HG03097 (cell line): ENCODE results near the gene FREM2.

Experiments
- ATAC-seq: cut with Tn5 transposase; IDR thresholded peaks from one replicate; pipeline ENCODE4 v1.9.1; 2021; ENCODE audit not compliant: unreplicated experiment, low FRiP score

FREM2 gene

DNA sequence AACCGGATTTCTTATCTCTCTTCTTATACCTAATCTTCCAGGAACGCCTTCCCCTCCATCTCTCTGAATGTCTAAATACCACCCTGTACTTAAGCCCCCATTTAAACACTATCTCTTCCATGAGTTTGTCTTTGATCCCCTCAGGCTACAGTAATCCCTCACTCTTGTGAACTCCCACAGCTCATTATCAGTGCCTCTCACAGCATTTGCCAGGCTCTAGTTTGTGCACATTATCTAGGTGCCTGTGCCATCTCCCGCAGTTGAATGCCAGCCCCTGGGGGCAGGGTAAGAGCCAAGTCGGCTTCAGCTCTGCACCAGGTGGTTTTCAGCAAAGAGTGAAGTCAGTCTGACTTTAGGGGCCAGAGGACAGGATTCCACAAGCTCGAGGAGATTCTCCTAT, 71.4 kb downstream of the FREM2 start:
- no peak for ATAC-seq

DNA sequence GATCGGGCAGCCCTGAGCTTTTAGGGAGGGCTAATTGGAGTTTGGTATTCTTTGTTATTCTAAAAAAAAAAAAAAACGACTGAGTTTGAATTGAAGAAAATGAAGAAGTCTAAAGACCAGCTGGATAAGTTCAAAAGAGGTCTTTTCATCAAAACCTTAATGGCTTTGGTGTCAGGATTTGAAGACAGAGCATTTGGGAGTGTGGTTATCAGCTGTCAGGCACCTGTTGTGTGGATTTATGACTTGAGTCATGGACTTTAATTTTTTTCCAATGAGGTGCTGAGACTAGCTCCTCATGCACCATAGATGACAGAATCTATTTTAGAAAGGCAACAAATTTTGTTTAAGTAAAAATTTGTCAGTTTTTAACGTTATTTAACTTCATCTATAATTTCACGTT, 72.5 kb downstream of the FREM2 start:
- ATAC-seq = no peak

DNA sequence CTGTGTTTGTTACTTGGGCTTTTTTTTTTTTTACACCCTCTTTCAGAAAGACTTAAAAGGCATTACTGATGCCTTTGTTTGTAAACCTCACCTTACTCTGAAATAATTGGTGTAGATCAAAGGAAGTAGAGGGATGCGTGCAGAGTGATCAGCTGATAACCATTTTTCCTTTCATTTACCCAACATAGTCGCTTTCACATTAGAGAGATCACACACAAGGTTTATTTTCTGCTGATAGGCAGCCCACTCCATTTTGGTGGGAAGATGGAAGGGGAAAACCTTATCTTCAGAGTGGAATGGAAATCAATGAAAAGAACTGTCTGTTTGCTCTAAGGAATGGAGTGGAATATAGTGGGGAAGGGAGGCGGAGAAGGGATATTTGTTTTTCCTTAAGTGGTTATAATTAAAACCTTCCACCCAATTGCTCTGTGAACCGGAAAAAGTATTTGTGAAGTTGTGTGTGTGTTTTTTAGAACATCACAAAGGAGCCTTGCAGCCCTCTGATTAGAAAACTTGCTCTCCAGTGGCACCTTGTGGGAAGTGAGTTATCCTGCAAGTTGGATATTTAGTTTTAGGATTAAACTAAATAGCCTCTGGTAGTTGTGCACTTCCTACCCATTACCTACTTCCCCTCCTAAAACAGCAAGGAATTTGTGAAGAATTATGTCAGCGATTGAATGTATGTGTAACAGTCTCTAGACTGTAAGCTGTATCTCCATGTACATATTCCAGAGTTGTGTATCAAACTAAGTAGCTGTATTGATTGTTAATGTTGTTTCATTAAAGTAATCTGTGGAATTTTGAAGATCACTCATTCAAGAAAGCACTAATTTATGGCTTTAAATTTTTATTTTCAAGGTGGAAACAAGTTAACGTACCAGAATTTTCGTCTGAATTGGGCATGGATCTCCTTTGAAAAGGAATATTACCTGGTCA, 76.8 kb downstream of the FREM2 start:
- ATAC-seq = no peak

DNA sequence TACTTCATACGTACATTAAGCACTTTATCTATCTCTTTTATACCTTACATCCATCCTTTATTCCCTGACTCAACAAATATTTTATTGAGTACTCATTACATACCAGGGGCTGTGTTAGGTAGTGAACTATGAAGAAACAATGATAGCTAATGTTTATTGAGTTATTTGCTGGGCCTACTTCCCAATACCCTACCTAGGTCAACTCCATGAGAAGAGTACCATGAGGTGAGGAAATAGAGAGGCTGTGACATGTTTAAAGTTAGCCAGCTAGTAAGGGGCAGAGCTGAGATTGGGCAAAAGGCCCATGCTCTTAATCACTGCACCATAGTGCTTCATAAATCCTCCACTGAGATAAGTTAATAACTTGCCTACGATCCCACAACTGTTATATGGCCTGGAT, 79.9 kb downstream of the FREM2 start:
- ATAC-seq = no peak

DNA sequence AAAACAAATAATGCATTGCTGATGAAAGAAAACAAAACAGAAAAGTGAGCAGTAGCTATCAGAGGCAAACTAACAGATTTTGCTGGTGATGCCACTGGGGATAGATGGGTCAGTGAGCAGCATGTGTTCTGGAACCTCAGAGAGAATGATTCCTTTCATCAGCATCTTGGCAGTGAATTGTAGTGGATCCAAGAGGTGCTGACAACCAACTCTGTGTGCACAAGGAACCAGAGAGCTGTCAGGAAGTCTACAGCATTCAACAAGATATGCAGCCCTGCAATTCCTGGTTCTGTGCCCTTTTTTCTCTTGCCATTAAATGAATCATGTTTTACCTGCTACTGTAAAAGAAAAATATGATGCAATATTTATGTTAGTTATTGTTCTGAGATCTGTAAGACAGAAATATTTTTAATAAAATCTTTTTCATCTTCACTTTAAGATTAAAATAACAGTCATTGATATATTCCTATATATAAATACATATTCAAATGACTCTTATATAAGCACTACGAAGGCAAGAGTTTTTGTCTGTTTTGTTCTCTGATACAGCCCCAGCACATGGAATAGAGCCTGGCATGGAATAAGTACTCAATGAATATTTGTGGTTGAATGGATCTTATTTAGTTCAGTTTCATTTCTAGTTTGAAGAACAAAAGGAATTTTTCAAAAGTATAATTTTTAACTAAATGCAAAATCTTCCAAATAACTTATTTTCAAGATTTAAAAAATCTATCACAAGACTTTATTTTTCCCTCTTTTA, 80.8 kb downstream of the FREM2 start:
- ATAC-seq = no peak

DNA sequence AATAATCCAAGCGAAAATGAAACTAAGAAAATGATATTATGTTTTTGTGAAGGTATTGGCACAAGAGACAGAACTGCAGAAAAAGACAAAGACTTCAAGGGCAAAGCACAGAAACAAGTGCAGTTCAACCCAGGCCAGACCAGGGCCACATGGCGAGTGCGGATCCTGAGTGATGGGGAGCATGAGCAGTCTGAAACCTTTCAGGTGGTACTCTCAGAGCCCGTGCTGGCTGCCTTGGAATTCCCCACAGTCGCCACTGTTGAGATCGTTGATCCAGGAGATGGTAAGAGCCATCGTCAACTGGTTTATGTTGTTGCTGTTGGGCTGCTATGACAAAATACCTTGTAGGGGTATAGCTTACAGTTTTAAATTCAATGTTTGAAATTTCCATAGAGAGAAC, 82.6 kb downstream of the FREM2 start:
- ATAC-seq = no peak

DNA sequence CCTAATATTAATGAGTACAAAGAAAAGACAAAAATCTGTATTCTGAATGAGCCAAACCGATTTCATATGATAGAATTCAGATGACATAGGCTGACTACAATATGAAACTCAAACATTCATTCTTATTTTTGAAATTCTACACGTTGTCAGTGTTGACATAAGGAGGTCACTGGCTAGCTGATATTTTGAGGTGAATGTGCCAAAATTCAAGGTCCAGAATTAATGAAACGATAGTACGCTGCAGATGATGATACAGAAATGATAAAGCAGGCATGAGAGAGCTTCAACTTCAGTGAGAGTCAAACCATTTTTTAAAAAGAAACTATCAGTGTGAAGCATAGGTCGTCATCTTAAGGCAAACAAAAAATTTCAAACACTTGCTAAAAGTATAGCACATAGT, 88.2 kb downstream of the FREM2 start:
- ATAC-seq = no peak

DNA sequence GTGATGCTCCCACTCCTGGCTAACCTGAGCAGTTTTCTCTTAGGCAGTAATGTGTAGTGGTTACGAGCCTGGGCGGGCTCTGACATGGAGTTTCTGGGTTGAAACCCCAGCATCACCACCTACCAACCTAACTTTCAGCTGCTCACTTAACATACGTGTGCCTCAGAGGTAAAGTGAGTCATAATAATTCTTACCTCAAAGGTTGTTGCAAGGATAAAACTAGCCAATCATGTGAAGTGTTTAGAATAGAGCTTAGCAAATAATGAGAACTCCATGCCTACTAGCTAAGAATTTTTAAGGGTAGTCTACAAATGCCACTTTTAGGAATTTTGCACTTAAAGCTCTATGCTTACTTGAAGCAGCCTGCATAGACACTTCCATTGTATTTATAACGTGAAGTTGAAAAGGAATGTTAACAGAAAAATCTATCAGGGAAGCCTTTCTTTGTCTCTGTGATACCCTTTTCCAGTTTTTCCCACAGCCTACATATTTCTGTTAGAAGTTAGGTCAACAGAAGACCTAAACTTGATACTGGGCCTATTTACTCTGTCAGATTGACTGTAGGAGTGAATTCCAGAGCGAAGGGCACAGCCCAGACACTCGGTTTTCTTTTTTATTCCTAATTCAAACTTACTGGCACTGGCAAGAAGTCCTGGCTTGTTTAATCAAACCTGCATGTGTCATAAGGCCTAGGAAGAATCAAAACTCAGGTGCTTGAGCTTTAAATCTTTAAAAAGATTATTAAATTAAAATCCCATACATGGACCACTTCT, 90.7 kb downstream of the FREM2 start:
- ATAC-seq = no peak

DNA sequence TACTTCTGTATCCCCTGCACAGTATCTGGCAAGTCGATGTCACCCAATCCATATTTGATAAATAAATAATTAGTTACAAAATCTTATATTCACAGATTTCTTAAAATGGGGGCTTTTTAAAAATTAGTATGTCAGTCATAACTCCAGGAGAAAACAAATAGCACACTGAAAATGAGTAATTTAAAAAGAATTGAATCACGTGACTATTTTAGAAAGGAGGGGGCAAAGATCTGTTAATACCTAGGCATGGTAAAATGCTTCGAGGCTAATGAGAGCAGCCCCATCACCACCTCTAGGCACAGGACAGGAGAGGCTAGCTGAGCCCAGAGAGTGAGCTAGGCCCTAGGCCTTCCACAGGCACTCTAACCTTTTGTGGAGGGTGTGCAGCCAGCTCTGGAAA, 94.7 kb downstream of the FREM2 start:
- ATAC-seq = no peak

DNA sequence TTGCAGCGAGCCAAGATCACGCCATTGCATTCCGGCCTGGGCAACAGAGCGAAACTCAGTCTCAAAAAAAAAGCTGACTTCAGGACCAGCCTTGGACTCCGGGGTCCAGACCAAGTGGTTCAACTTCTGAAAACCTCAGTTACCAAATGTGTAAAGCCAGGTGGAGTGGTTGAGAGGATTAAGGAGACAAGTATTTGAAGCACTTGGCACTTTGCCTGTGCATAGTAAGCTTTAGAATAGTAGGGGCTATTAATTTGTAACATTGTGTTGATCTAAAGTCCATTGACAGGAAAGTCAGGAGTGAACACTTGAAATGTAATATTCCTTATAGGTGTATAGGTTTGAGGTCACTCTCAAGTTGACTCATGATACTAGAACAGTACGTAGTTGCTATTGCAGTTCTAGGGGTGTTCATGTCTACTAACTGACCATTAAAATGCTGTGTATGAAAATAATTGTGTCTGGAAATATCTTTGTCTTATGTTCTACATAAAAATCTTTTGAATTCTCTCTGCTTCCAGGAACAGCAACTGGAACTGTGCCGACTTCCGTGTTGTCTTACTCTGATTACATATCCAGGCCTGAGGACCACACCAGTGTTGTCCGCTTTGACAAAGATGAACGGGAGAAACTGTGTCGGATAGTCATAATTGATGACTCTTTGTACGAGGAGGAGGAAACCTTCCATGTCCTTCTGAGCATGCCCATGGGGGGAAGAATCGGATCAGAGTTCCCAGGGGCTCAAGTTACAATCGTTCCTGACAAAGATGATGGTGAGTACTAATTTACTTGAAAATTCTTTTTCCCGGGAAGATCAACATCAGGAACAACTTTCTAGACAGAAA, 97.4 kb downstream of the FREM2 start:
- no peak for ATAC-seq

DNA sequence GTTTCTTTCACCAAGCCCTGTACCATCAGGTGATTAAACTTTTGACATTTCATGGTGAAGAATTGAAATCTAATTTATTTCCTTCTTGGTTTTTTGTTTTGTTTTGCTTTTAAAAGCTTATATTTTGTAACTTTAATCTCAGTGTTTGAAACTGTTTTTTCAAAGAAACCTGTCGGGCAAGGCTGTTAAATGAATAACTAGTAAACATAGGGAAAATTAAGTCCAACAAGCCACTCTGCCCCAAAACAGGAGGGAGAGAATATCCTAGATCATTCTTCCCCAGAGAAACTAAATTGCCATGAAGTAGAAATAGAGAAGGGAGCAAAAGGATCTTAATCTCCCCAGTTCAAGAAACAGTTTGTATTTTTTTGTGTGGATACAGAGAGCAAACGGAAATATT, 98.2 kb downstream of the FREM2 start:
- no peak for ATAC-seq

DNA sequence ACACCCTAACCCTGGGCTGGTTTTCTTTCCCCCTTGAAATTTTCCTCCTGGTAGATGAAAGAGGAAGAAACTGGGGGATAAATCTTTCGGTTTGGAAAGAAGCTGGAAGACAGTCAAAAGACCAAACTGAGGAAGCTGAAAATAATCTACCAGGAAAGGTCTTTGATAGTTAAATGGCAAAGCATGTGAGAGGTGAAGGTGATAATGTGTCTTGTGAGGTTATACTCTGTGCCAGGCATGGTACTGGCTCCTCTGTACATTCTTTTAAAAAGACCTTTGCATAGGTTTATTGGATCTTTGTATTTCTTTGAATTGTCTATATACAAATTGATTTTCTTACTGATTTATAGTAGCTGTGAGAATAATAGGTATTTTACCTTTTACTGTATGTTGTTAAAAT, 98.6 kb downstream of the FREM2 start:
- ATAC-seq = no peak

DNA sequence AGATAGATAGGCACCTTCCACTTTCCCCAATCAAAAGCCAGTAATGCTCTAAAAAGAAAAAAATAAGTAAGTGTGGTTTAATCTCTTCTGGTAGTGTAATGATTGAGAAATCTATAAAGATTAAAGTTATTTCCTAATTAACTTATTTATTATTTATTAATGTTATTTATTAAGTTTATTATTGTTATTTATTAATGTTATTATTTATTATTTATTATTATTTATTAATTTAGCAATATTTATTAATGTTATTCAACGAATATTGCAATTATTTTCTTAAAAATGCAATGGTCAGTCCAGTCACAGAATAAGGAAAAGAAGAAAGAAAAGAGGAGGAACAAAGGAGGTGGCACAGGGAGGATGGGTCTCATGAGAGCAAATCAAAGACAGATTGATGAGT, 100.7 kb downstream of the FREM2 start:
- ATAC-seq = no peak

DNA sequence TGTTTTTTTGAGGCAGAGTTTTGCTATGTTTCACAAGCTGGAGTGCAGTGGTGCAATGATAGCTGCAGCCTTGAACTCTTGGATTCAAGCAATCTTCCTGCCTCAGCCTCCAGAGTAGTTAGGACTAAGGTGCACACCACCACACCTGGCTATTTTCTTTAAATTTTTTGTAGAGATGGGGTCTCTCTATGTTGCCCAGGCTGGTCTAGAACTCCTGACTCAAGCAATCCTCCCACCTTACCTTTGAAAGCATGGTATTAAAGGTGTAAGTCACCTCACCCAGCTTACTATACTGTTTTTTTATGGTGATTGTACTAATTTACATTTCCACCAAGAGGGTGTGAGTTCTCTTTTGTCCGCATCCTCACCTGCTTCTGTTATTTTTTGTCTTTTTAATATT, 110.0 kb downstream of the FREM2 start:
- no peak for ATAC-seq

DNA sequence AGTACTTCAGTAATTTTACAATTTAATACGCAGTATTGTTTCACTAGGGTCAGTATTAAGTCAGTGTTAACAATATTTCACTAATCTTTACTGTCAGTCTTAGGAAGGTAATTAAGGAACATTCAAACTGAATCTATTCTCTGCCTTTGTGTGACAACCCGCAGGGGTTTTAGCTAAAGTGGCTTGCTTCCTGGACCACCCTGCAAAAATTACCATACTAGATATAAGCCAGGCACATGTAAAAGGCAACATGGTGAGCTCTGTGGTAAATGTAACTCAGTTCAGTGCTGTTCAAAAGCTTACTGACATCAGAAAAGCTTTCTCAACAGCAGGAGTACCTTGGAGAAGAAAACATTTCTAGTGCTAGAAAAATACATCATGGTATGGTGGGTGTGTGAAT, 116.7 kb downstream of the FREM2 start:
- ATAC-seq = no peak

DNA sequence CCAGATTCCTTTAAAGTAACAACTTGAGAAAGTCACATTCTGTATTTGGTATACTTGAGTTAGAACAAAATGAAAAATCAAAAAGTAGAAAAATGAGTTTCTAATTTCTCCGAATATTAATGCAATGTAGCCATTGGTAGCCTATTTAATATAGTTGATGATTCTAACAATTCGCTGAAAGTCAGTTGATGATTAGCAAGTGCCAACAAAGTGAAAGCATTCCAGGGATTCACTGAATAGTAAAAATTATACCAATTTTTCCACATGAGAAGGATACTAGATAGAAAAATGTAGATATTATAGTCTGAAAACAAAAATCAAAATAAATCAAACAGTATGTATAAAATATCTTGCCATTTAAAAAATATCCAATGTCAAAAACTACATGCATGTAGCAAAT, 117.2 kb downstream of the FREM2 start:
- no peak for ATAC-seq

DNA sequence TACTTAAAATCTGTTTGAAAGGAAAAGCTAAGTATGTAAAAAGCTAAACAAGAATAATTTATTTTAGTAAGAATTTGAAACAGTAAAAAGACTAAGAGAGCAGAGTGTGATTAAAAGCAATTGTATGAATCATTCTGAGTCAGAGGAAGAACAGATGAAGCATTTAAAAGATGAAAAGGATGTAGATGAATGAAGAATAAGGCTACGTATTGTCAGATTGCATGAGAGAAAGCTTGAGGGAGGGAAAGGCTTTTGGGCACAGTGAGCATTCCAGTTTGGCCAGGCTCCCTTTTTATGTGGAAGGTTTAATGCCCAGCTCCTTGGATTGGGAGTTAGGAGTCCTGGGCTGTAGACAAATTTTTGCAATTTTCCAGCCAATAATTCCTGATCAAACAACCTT, 117.7 kb downstream of the FREM2 start:
- no peak for ATAC-seq

DNA sequence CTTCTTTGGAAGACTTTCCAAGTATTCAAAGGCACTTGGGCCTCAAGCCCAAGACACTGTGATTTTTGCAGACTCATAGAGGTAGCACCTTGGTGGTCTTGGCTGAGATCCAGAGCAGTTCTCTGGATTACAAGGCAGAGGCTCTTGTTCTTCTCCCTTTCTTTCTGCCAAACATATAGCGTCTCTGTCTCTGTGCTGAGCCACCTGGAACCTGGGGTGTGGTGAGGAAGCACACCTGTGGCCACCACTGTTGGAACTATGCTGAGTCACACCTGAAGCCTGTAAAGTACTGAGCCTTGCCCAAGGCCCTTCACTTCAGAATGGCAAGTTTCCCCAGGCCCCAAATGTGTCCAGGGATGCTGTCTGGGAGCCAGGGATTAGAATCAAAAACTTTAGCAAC, 127.5 kb downstream of the FREM2 start:
- ATAC-seq = no peak

DNA sequence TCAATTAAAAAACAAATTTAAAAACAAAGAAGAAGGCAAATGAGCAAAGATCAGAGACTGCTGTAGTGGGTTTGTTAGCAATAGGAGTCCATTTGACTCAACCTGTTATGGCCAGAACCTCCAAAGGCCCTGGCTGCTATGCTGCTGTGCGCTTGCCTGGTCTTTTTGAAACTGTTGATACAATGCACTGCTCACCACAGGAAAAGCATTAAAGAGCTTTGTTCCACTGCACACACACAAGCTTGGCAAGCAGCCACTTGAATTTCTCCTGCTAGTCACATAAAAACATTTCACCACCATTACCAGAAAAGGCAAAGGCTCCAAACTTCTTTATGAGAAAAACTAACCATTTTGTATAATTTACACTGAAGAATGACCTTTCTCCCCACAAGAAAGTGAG, 132.2 kb downstream of the FREM2 start:
- no peak for ATAC-seq

DNA sequence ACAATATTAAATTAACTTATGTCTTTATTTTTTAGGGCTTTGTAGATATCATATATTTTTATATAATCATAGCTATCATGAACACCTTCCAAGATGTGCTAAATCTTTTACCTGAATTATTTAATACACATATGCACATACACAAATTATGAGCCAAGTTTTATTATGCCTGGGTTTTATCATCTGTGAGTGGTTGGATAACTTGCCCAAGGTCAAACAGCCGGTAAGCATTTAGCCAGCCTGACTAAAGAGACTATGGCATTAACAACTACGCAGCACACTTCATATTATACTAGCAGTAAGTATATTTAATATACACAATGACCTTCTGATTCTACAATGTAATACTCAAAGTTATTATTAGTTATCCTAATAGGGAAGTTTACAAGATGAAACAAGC, 132.7 kb downstream of the FREM2 start:
- no peak for ATAC-seq
